Neural progenitor cell (in vitro differentiated cells): ENCODE results near the gene IGFBP1.

Source experiments
- CTCF ChIP-seq: fragments of 200-600 bp; sonication (generic); IDR thresholded peaks from 2 replicates; pipeline ENCODE4 v1.5.1; 2017; ENCODE audit warnings: antibody characterized with exemption, mild to moderate bottlenecking
- EZH2 ChIP-seq: fragments of 200-600 bp; sonication (generic); IDR thresholded peaks from 2 replicates; pipeline ENCODE4 v1.6.1; 2017; ENCODE audit warnings: antibody characterized with exemption, mild to moderate bottlenecking, moderate library complexity

GRCh38 chr7:45937862-45938261 lies 49.6 kb downstream of the IGFBP1 start:
- TF ChIP-seq CTCF = no peak
- no peak for TF ChIP-seq EZH2
